ENCODE measurements around the gene ZKSCAN8. TPM values are rescaled to one million over a fixed set of nuclear protein-coding genes. Genes with fewer than 3 reads are reported as not detected.
A peak's percentile ranks its signal among the peaks of the same experiment; 100 is the strongest.
"Not testable (repeated sequence)": the region's sequence is repeated elsewhere in the genome, so short reads cannot be mapped to it uniquely, and the experiment has no call there.

Gene ZKSCAN8
- total RNA-seq, 2 experiments from 2014 or later, result 17.6 to 18.7 TPM

- POLR2A ChIA-PET, result no interaction called here
- H3K9me3 Mint-ChIP-seq (ENCODE audit: insufficient read depth), result no peaks in the 10 kb centered on the region
- peaks cover 47% of the 10 kb centered on the region for H3K36me3 Mint-ChIP-seq (ENCODE audit: low read depth)
- DNase-seq (no peak), ATAC-seq (no peak)
- H3K27me3 Mint-ChIP-seq (ENCODE audit: low read depth), result no peaks in the 10 kb centered on the region
- H3K4me3 Mint-ChIP-seq, result no peak overlapping the region
- CTCF ChIA-PET, result interaction anchor here (1.4 kb wide), 1 partner anchor 9 kb away, joined by 3 read pairs; no protein-coding TSS in a partner anchor
- peaks cover 33% of the 10 kb centered on the region for H3K4me1 Mint-ChIP-seq (ENCODE audit: low read depth)
- H3K27ac Mint-ChIP-seq, result no peak overlapping the region
These were observed 19.8 kb upstream of the ZKSCAN8 start for GRCh38 chr6:28121876-28122275.

GRCh38 chr6:28122283-28122682, 19.4 kb upstream of the ZKSCAN8 start:
- H3K27me3 Mint-ChIP-seq (ENCODE audit: low read depth); POLR2A ChIA-PET; H3K4me3 Mint-ChIP-seq; H3K9me3 Mint-ChIP-seq (ENCODE audit: insufficient read depth); H3K27ac Mint-ChIP-seq; DNase-seq; ATAC-seq: not testable (repeated sequence)
- H3K36me3 Mint-ChIP-seq (ENCODE audit: low read depth), result peaks cover 49% of the 10 kb centered on the region
- CTCF ChIA-PET, result interaction anchor here (0.9 to 1.4 kb wide), 4 partner anchors 9 to 20 kb away, joined by 3 to 4 read pairs (median 3); partner anchors contain the start of gene ZKSCAN8
- H3K4me1 Mint-ChIP-seq (ENCODE audit: low read depth), result peaks cover 34% of the 10 kb centered on the region

DNA sequence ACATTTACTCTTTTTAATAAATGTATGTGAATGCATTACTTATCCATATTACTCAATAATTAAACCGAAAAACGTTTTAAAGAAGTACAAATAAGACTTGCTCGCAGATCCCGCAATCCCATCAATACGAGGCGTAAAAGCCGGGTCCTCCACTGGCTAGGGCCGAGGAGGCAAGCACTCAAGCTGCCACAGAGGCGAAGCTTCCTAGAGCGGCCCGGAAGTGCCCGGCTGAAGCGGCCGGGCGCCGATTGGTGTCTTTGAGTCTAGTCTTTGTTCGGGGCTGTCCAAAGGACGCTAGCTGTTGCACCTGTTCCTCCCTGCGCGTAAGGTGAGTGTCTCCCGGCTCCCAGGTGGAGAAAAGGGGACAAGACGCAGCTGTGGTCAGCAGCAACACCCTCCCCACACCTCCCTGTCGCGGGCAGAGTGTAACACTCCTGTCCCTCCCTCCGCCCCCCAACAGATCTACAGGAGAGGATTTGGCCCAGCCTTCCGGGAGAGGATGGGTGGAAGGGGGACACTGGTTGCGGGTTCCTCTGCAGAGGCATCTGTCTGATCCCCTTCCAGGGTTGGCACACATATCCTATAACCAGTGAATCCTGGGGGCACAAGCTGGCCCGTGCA, 17.2 kb upstream of the ZKSCAN8 start, which contains the start of gene ZSCAN16:
Gene ZSCAN16, plus strand, starts transcription at position 260 of the 621 bp plus-strand sequence. CDS start 835 bp downstream, outside the sequence.
- Mint-ChIP-seq H3K36me3 (ENCODE audit: low read depth) (peaks cover 56% of the 10 kb centered on the region), H3K4me1 (ENCODE audit: low read depth) (peaks cover 45% of the 10 kb centered on the region), H3K4me3 (peak within 1 kb of the TSS; percentile 92), H3K27ac (peak within 1 kb of the TSS; percentile 90), H3K9me3 (ENCODE audit: insufficient read depth) (no peaks in the 10 kb centered on the region), H3K27me3 (ENCODE audit: low read depth) (no peaks in the 10 kb centered on the region)
- peak; percentile 99 for ATAC-seq
- DNase-seq, result peak; percentile 81
- CTCF ChIA-PET, result interaction anchor here (0.9 to 3.1 kb wide), 5 partner anchors 9 to 381 kb away, joined by 3 to 13 read pairs (median 8); partner anchors contain the start of gene ZKSCAN8
- POLR2A ChIA-PET, result interaction anchor here (1.0 to 3.2 kb wide), 10 partner anchors 12 to 315 kb away, joined by 3 to 24 read pairs (median 5); partner anchors contain the start of genes ZKSCAN4 and ZKSCAN8

DNA sequence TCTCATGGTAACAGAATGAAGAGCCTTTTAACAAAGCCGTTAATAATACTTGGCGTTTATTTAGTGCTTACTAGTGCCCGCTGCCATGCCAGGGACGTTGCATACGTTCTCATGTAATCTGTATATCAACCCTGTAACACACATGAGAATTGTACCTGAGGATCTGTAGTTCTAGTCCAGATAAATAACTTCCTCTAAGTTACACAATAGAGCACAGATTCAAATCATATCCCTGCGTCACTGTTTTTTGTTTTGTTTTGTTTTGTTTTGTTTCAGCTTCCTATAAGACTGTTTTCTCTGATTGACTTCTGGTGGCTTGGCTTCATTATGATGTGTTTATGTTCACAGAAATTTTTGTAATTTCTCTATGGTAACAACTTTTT, 16.7 kb upstream of the ZKSCAN8 start:
- H3K4me1 Mint-ChIP-seq (ENCODE audit: low read depth), result peaks cover 46% of the 10 kb centered on the region
- peak overlapping the region; percentile 90 for H3K27ac Mint-ChIP-seq
- POLR2A ChIA-PET, result interaction anchor here (0.7 to 3.2 kb wide), 11 partner anchors 12 to 315 kb away, joined by 3 to 24 read pairs (median 4); partner anchors contain the start of genes ZKSCAN4 and ZKSCAN8

GRCh38 chr6:28125401-28125800, 16.3 kb upstream of the ZKSCAN8 start:
- peaks cover 46% of the 10 kb centered on the region for H3K4me1 Mint-ChIP-seq (ENCODE audit: low read depth)
- ChIA-PET CTCF (interaction anchor here (0.7 to 3.1 kb wide), 7 partner anchors 10 to 380 kb away, joined by 3 to 13 read pairs (median 7); partner anchors contain the start of gene ZKSCAN8), POLR2A (interaction anchor here (0.7 to 3.2 kb wide), 9 partner anchors 11 to 316 kb away, joined by 3 to 24 read pairs (median 4); partner anchors contain the start of genes ZKSCAN4 and ZKSCAN8)
- no peaks in the 10 kb centered on the region for H3K9me3 Mint-ChIP-seq (ENCODE audit: insufficient read depth)
- ATAC-seq (no peak), DNase-seq (no peak)
- peaks cover 57% of the 10 kb centered on the region for H3K36me3 Mint-ChIP-seq (ENCODE audit: low read depth)
- peak overlapping the region; percentile 44 for H3K27ac Mint-ChIP-seq
- H3K27me3 Mint-ChIP-seq (ENCODE audit: low read depth), result no peaks in the 10 kb centered on the region
- H3K4me3 Mint-ChIP-seq, result peak overlapping the region; percentile 92

More for the DNA sequence above, 16.7 kb upstream of the ZKSCAN8 start:
- H3K4me3 Mint-ChIP-seq, result peak overlapping the region; percentile 92
- H3K36me3 Mint-ChIP-seq (ENCODE audit: low read depth), result peaks cover 58% of the 10 kb centered on the region
- no peaks in the 10 kb centered on the region for H3K9me3 Mint-ChIP-seq (ENCODE audit: insufficient read depth)
- ATAC-seq (peak; percentile 21), DNase-seq (no peak)
- CTCF ChIA-PET, result interaction anchor here (0.7 to 3.1 kb wide), 6 partner anchors 9 to 381 kb away, joined by 3 to 13 read pairs (median 6); partner anchors contain the start of gene ZKSCAN8
- no peaks in the 10 kb centered on the region for H3K27me3 Mint-ChIP-seq (ENCODE audit: low read depth)

DNA sequence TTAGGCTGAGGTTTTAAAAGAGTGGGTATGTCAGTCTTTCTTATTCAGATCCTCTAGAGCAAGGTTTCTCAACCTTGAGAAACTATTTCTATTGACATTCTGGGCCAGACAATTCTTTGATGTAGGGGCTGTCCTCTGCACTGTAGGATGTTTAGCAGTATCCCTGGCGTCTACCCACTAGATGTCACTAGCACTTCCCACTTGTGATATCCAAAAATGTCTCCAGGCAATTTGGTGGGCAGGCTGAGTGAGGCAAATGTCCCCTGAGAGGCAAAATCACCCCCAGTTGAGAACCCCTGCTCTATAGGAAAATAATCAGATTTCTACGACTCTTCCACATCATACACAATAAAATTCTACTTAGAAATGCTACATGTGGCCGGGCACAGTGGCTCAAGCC, 7.7 kb upstream of the ZKSCAN8 start:
- Mint-ChIP-seq H3K36me3 (ENCODE audit: low read depth) (peaks cover 30% of the 10 kb centered on the region), H3K9me3 (ENCODE audit: insufficient read depth) (no peaks in the 10 kb centered on the region), H3K4me1 (ENCODE audit: low read depth) (peaks cover 52% of the 10 kb centered on the region), H3K27me3 (ENCODE audit: low read depth) (no peaks in the 10 kb centered on the region), H3K4me3 (no peak overlapping the region), H3K27ac (no peak overlapping the region)
- ChIA-PET POLR2A (no interaction called here), CTCF (interaction anchor here (1.0 to 2.5 kb wide), 3 partner anchors 8 to 222 kb away, joined by 3 to 16 read pairs (median 4); partner anchors contain the start of genes ZKSCAN8 and ZSCAN26)
- DNase-seq (peak; percentile 51), ATAC-seq (no peak)

DNA sequence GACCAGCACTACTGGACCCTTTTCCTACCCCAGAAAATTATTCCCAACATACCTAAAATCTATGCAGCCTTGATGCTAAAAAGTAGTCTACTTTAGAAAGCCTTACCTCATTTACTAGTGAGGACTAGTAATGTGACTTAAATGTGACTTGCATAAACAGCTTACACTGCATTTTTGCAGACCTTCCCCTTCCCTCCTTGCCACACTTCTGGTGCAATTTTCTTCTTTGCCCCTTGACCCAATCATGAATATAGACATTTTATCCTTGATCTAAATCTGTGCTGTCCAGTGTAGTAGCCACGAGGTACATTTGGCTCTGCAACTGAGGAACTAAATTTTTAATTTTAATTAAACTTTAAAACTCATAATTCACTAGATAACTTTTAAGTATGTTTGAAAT, 7.0 kb upstream of the ZKSCAN8 start:
- Mint-ChIP-seq H3K4me3 (no peak overlapping the region), H3K9me3 (ENCODE audit: insufficient read depth) (no peaks in the 10 kb centered on the region), H3K36me3 (ENCODE audit: low read depth) (peaks cover 24% of the 10 kb centered on the region), H3K27ac (no peak overlapping the region), H3K27me3 (ENCODE audit: low read depth) (no peaks in the 10 kb centered on the region), H3K4me1 (ENCODE audit: low read depth) (peaks cover 48% of the 10 kb centered on the region)
- CTCF ChIA-PET, result interaction anchor here (1.0 to 2.5 kb wide), 2 partner anchors 132 to 221 kb away, joined by 3 to 16 read pairs; partner anchors contain the start of gene ZSCAN26
- no peak for ATAC-seq
- POLR2A ChIA-PET, result no interaction called here
- DNase-seq, result no peak

GRCh38 chr6:28135393-28135792, 6.3 kb upstream of the ZKSCAN8 start:
- Mint-ChIP-seq H3K36me3 (ENCODE audit: low read depth) (peaks cover 18% of the 10 kb centered on the region), H3K4me3 (peak overlapping the region; percentile 84), H3K27ac (peak overlapping the region; percentile 90), H3K9me3 (ENCODE audit: insufficient read depth) (no peaks in the 10 kb centered on the region), H3K27me3 (ENCODE audit: low read depth) (no peaks in the 10 kb centered on the region), H3K4me1 (ENCODE audit: low read depth) (peaks cover 52% of the 10 kb centered on the region)
- no peak for DNase-seq
- ChIA-PET POLR2A (interaction anchor here (1.1 to 2.3 kb wide), 3 partner anchors 10 to 31 kb away, joined by 3 to 24 read pairs (median 6); partner anchors contain the start of gene ZSCAN16), CTCF (interaction anchor here (2.3 kb wide), 1 partner anchor 10 kb away, joined by 8 read pairs; the partner anchor contains the start of gene ZSCAN16)
- no peak for ATAC-seq

GRCh38 chr6:28136585-28137504, 4.8 kb upstream of the ZKSCAN8 start:
- Mint-ChIP-seq H3K27me3 (ENCODE audit: low read depth) (no peaks in the 10 kb centered on the region), H3K4me3 (peak overlapping the region; percentile 84), H3K4me1 (ENCODE audit: low read depth) (peaks cover 61% of the 10 kb centered on the region), H3K27ac (peak overlapping the region; percentile 90), H3K36me3 (ENCODE audit: low read depth) (peaks cover 11% of the 10 kb centered on the region), H3K9me3 (ENCODE audit: insufficient read depth) (no peaks in the 10 kb centered on the region)
- ATAC-seq, result peak; percentile 67
- POLR2A ChIA-PET, result interaction anchor here (0.5 to 2.3 kb wide), 18 partner anchors 9 to 327 kb away, joined by 3 to 24 read pairs (median 4); partner anchors contain the start of genes ZKSCAN4, ZSCAN16 and ZSCAN26
- DNase-seq, result peak; percentile 83
- CTCF ChIA-PET, result interaction anchor here (0.7 to 2.3 kb wide), 7 partner anchors 9 to 219 kb away, joined by 3 to 8 read pairs (median 4); partner anchors contain the start of genes ZKSCAN4 and ZSCAN16

GRCh38 chr6:28137505-28137981, 4.1 kb upstream of the ZKSCAN8 start:
- no peaks in the 10 kb centered on the region for H3K27me3 Mint-ChIP-seq (ENCODE audit: low read depth)
- peak overlapping the region; percentile 84 for H3K4me3 Mint-ChIP-seq
- no peaks in the 10 kb centered on the region for H3K9me3 Mint-ChIP-seq (ENCODE audit: insufficient read depth)
- H3K4me1 Mint-ChIP-seq (ENCODE audit: low read depth), result peaks cover 65% of the 10 kb centered on the region
- no peak for DNase-seq
- peak; percentile 6 for ATAC-seq
- peaks cover 15% of the 10 kb centered on the region for H3K36me3 Mint-ChIP-seq (ENCODE audit: low read depth)
- POLR2A ChIA-PET, result interaction anchor here (0.6 to 2.3 kb wide), 10 partner anchors 10 to 327 kb away, joined by 3 to 24 read pairs (median 6); partner anchors contain the start of genes ZSCAN16 and ZSCAN26
- peak overlapping the region; percentile 90 for H3K27ac Mint-ChIP-seq
- CTCF ChIA-PET, result interaction anchor here (0.7 to 2.3 kb wide), 5 partner anchors 10 to 218 kb away, joined by 3 to 8 read pairs (median 4); partner anchors contain the start of genes ZKSCAN4 and ZSCAN16

All from activated CD8-positive, alpha-beta T cell treated with anti-CD3 and anti-CD28 coated beads, Interleukin-2, amount 10 ng/mL, durations not matched to agents 7 days and 5 days (primary cell).